Effector memory CD4-positive, alpha-beta T cell (primary cell): ENCODE measurements around the gene FAM236C.
"Not testable (repeated sequence)": the region's sequence is repeated elsewhere in the genome, so short reads cannot be mapped to it uniquely, and the experiment has no call there.

ENCODE experiments used
- DNase-seq, 3 donors: peaks; one replicate each; pipeline ENCODE4 v3.0.0-alpha.2; 2020
- H3K27ac ChIP-seq: 2 replicates; pipeline ENCODE4 v1.7.0; 2013; ENCODE audit warnings: mild to moderate bottlenecking, low read length, moderate library complexity; ENCODE audit not compliant: insufficient read depth, poor library complexity, severe bottlenecking
- H3K27me3 ChIP-seq: replicated peaks from 2 replicates; pipeline ENCODE4 v1.7.0; 2013; ENCODE audit warnings: mild to moderate bottlenecking, low read length; ENCODE audit not compliant: insufficient read depth, control insufficient read depth, poor library complexity, severe bottlenecking
- H3K36me3 ChIP-seq: 2 replicates; pipeline ENCODE4 v1.7.0; 2013; ENCODE audit warnings: mild to moderate bottlenecking, low read length, moderate library complexity; ENCODE audit not compliant: control insufficient read depth, insufficient read depth
- H3K4me1 ChIP-seq: 2 replicates; pipeline ENCODE4 v1.7.0; 2013; ENCODE audit warnings: low read length, mild to moderate bottlenecking; ENCODE audit not compliant: control insufficient read depth, insufficient read depth, poor library complexity, severe bottlenecking
- H3K4me3 ChIP-seq: 2 replicates; pipeline ENCODE4 v1.7.0; 2013; ENCODE audit warnings: low read length, low read depth, mild to moderate bottlenecking; ENCODE audit not compliant: insufficient read depth, poor library complexity, severe bottlenecking
- H3K9me3 ChIP-seq: 2 replicates; pipeline ENCODE4 v1.7.0; 2013; ENCODE audit warnings: mild to moderate bottlenecking, low read length, moderate library complexity; ENCODE audit not compliant: control insufficient read depth

Gene FAM236C

GRCh38 chrX:72943819-72944169 lies 31.4 kb downstream of the FAM236C start, which contains the start of gene DMRTC1:
DMRTC1 (minus strand) TSS chrX:72943837; CDS start chrX:72875694, 68,143 bp downstream.
- not testable (repeated sequence) for DNase-seq

GRCh38 chrX:72959971-72960370 lies 47.6 kb downstream of the FAM236C start:
- not testable (repeated sequence) for H3K4me3 ChIP-seq, DNase-seq, H3K4me1 ChIP-seq

More at GRCh38 chrX:72943819-72944169, 31.4 kb downstream of the FAM236C start, which contains the start of gene DMRTC1:
- H3K27ac ChIP-seq, H3K4me3 ChIP-seq, H3K36me3 ChIP-seq, H3K27me3 ChIP-seq, H3K9me3 ChIP-seq, H3K4me1 ChIP-seq: not testable (repeated sequence)

More at GRCh38 chrX:72959971-72960370, 47.6 kb downstream of the FAM236C start:
- not testable (repeated sequence) for H3K36me3 ChIP-seq, H3K27me3 ChIP-seq, H3K27ac ChIP-seq, H3K9me3 ChIP-seq
